HG03103 (cell line): ENCODE measurements around the gene DIAPH2.

Experiments
- ATAC-seq: cut with Tn5 transposase; IDR thresholded peaks from one replicate; pipeline ENCODE4 v1.9.1; 2021; ENCODE audit warnings: low read depth; ENCODE audit not compliant: unreplicated experiment

Gene DIAPH2

DNA sequence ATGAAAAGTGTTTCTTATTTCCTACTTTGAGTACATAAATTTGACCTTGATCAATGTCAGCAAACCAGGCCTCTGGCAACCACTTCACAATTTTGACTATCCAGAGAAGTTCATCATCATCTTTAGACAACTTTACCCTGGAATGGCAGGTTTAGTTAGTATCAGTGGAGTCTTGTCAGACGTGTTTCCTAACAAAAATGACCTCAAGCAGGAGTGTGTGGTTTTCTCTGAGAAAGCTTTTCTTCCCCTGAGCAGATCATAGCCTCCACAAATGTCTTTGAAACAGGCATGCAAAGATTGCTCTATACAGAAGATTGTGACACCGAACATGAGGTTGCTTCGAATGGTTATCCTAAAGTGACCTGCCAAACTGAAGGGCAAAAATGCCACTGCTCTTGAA, 841.3 kb downstream of the DIAPH2 start:
- no peak for ATAC-seq

DNA sequence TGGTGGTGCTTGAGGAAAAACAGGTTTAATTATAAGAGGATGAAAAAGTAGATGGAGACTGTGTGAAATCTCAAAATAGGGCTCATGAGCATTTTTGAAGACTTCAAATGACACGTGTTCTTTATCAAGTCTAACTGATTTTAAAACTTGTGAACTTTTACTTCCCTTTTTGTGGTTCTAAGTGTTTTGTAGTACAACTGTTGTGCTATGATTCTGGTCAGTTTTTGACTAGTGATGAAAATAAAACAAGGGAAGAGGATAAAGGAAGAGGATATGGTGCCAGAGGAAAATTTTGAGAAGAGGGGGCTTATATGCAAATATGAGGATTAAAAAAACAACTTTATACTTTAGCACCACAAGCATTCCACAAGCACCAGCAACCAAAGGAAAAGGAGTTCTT, 843.1 kb downstream of the DIAPH2 start:
- no peak for ATAC-seq

DNA sequence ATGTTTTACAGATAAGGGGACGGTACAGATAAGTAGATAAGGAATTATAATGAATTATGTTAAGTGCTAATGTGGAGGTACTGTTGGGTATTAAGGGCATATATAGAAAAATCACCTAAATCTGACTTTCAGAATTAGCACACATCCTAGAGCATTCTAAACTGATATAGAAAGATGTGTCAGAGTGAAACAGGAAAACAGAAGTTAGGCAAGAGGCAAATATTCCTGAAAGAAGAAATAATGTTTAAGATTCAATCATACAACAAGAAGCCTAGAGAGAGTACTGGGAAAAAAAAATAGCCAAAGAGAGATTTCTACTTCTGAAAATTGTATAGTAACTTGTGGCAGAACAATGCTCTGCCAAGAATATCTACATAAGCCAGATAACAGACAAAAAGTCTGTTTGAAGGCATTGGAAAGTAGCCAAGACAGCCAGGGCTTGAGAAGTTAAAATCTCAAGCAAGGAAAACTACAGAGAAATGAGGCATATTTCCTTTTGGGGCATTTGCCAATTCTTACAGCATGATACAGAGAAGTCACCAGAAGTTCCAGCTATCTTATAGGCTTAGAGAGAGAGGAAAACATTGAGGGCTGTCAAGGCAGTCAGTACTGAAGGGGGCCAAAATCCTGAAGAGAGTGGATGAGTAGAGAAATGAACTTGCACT, 845.0 kb downstream of the DIAPH2 start:
- no peak for ATAC-seq

DNA sequence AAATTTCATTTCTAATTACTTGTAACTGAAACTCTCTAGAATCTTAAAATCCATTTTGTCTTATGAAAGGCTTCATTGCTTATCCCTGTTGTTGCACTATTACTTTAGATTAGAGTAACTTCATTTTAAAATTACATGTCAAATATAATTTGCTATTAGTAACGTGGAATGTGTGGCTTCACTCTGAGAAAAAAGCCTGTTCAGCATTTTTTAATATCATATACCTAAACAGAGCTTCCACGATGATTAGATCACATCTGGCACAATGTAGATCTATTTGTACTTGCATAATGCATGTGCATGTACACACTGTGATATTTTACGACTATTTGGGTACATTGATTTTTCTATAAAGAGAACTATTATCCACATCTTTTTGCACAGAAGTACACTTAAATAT, 847.2 kb downstream of the DIAPH2 start:
- no peak for ATAC-seq

DNA sequence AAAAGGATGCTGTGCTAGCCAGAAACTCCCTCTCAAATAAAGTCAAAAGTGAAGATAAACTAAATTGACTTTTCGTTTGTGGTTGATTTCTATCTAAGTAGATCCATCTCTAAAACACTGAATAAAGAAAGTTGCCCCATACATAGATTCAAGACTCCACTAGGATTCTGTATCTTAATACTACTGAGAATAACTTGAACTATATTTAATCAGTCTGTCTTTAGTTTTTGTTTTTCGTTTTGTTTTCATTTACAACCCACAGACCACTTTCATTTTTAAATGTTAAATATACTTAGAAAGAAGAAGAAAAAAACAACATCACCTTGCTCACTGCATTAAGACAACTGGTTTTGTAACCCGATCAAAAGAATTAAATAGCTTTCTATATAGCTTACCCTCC, 854.1 kb downstream of the DIAPH2 start:
- no peak for ATAC-seq

DNA sequence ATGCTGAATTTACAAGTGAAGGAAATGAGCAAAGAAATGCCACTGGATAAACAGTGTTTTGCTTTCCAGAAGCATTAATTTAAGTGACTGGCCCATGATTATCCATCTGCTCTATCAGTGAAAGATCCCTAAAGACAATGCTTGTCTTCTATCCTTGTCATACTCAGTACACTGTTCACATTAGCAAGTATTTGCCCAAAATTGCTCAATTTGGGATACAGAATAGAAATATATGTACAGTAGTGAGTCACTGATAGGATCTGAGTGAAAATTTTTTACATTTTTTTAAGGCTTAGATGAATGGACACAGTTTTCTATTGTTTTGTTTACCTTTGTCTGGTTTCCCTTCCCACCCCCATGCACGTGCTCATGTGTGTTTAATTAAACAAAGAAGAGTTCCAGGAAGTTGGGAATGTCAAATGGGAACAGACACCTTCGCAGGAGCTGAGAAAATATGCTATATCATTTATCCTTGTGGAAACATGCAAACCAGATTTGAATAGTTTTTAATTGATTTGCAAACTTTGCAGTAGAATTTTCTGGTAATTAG, 855.4 kb downstream of the DIAPH2 start:
- ATAC-seq: no peak

DNA sequence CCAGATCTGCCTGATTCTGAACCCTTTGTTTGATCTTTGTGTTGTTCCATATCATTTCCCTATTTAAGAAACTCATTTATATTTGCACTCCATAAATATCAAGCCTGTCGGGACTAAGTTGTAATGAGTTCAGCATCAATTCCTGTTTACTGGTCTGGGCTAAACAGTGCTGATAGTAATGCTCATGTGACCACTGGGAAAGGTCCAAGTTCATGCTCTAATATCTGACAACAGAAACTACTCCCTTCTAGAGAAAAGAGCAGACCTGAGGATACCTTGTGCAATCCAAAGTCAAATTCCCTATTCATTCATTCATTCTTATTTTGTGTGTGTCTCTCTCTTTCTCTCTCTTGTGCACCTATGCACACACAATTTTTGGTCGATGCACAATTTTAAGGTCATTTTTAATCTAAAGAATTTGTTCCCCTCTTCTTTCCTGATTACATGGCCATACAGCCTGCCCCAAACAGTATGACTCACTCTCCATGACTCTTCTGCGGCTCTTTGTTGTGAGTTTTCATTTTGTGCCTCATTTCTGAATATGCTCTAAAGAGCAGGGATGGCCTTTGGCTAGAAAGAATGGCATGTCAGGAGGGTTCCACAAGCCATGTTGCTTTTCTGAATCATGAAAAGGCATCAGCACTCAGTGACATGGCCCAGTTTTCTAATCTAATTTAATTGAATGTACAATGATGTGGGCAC, 863.4 kb downstream of the DIAPH2 start:
- no peak for ATAC-seq

DNA sequence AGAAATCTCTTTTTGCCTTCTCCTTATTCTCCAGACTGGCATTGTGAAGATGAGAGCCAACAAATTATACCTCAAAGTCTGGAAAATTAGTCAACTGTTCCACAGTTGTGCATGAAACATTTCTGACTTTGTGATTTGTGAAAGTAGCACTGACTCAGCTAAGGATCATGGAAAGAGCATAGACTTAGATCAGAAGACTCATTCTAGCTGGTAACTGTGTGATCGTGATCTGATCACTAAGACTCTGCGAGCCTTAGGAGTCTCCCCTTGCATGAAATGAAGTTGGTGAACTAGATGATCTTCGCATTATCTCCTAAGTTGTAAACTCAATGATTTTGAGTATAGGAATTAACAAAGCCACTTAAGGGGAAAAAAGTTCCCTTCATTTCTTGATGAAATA, 867.2 kb downstream of the DIAPH2 start:
- ATAC-seq: no peak

DNA sequence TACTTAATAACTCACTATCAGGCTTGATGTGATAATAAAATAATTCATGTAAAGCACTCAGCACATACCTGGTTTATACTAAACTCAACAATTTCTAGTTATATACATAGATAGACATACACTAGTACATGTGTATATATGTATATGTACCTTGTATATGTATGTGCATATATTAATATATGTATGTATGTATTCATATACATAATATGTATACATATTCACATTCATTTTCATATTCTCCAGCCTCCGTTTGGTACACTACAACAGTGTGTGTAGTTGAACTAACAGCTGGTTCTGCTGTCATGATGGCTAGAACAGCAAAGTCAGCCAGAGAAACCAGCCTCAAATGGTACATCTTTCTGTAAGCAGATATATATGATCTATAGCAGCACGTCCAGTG, 869.2 kb downstream of the DIAPH2 start:
- no peak for ATAC-seq

DNA sequence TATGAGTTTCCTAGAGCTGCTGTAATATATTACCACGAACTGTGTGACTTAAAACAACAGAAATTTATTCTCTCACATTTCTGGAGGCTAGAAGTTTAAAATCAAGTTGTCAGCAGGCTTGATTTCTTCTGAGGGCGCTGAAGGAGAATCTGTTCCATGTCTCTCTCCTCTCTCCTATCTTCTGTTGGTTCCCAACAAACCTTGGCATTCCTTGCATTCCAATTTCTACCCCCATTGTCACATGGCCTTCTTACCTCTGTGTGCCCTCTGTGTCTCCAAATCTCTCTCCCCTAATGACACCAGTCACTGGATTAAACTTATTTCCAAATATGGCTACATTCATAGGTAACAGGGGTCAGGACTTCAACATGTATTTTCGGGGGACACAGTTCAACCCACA, 871.7 kb downstream of the DIAPH2 start:
- no peak for ATAC-seq

DNA sequence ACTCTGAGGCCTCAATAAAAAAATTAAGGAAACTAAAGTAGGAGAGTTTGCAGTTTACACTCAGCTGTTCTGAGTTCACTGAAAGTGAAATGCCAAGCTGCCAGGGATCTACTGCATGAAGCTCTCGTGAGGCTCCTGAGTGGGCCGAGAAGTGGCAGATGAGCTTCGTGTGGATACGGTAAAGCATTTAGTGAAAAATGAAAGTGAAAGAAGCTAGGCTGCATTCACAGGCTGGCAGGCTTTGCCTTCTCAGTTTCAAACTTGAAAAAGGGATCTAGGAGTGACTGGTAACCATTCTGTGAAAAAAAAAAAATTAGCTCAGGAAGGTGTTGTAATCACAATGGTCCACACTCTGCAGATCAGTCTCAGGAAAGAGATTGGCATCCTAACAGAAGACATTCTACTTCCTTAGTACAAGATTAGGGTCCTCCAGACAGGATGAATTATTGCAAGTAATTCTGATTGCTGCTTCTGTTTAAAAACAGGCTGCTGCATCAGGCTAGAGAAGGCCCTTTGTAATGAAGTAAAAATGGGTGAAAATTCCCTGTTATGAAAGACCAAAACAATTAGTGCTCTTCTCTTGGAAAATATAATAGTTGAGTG, 879.0 kb downstream of the DIAPH2 start:
- ATAC-seq: peak; percentile 95

DNA sequence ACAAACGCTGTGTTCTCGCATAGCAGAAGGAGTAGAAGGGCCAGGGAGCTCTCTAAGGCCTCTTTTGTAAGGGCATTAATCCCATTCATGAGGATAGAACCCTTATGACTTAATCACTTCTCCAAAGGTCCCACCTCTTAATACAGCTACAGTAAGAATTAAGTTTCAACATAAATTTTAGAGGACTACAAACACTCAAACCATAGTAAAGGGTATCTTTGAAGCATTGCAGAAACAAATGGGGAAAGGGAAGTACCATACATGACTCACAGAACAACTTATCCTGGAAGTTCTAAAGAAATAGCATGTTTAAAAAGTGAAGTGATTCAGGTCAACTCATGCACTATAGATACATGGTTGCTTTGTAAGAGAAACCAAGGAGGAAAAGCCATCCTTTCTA, 879.9 kb downstream of the DIAPH2 start:
- ATAC-seq: no peak

DNA sequence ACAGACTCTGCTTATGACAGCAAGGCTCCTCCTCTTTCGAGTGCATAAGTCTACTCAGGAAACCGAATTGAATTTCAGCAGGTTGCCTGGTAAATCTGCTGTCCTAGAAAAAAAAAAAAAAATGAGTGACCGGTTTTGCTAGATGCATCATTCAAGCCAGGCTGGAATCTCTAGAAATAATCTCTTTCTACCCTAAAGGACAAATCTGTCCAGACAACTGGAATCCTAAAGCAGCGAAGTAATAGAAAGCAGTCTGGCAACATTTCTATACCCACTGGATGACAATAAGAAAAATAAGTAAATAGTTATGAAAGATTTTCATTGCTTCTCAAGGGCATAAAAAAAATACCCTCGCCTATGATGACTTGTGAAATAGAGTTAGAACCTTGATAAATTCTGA, 902.5 kb downstream of the DIAPH2 start:
- ATAC-seq: no peak

DNA sequence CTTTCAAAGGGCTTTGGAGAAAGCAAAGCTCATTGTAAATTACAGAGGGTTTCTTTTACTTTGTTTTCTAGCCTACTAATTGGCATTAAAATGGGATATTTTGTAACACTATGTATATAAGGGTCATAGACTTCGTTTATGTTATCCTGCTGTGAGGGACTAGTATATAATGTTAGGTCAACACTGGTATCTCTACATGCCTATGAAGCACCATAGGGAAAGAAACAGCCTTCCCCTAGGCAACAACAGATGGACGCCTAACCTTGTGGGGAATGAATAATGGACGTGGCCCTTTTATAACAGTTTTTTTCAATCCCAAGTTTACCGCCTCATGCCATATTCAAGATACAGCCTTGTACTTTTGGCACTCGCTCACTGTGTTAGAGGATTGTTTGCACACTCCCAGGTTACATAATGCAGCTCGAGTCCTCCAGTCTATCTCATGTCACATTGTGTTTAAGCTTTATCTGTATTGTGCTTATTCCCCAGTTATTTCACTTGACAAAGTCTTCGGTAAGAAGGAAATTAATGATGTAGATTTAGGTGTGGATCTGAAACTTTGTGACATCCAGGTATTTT, 910.1 kb downstream of the DIAPH2 start:
- no peak for ATAC-seq

DNA sequence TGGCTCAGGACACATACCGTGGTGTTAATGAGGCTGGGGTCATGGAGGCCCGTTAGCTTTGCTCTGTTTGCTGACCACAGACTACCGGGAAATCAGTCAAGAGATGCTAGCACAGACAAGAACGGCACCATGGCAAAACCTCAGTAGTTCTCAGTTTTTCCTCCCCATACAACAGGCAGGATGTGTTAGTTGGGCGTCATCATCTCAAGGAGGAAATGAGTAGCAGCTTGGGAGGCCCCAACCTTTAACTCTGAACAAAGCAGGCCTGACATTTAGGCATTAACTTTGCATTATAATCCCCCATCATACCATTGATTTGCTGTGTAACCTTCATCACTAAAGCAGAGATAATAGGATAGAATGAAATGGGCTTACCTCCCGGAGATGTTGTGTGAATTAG, 913.3 kb downstream of the DIAPH2 start:
- no peak for ATAC-seq

DNA sequence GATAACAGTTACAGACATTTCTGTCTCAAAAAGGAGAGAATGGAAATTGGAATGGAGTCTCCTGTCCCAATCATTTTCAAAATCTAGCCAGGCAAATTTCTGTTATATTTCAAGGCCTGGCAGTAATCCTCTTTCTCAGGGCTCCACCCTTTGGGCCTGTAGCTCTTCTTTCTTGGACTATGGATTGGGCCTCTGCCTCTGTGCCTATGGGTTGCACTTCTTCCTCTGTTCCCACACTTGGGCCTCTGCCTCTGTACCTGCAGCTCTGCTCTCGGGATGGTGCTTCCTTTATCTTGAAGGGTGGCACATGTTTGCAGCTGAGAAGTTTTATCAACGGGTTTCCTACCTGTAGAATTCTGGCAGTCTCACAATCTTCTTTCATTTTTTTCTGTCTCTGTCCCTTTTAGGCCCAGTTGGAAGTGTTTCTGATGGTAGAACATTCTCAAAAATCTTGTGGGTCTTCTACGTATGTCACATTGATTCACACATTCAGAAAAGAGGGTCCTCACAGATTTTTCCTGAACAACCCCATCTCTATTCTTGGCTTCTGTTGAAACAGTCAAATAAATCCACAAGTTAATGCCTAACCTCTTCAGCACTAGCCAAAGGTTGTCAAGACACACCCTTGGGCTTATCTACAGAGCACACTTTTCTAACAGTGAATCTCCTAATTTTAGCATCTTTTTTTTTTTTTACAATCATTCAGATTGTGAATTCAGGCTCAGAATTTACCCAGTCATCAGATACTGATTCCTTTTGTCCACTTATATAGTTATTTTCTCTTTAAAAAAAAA, 918.0 kb downstream of the DIAPH2 start:
- ATAC-seq: no peak

DNA sequence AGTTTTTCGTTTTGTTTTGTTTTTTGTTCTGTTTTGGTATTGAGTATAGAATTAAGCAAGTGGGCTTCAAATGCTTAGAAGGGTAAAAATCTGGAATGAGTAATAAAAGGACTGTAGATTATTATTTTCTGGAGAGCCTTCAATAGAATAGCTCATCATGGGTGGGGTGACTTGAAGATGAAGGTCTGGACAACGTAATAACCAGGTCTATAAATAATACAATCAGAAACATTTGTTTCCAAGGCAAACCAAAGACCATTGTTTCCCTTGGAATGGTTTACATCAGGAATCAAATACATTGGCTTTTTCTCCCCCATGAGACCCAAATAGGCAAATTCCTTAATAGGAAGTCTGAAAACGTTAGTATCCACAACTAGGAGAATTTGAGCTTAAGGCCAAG, 920.6 kb downstream of the DIAPH2 start:
- ATAC-seq: no peak

DNA sequence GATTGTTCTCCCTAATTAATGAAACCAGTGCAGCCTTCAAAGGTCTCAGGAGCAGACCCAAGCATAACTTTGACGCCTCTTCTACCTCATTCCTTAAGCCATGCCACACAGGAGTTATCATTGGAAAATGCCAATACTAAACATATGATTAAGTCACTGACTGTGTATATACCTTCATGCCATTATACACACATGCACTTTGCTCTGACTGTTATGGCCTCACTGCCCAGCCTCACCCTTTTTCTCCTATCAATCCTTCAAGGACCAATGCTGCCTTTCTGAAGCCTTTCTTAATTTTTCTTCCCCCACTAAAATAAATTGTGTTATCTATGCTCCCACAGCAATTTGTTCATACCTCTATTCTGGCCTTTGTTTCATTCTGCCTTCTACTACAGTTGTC, 924.7 kb downstream of the DIAPH2 start:
- no peak for ATAC-seq

DNA sequence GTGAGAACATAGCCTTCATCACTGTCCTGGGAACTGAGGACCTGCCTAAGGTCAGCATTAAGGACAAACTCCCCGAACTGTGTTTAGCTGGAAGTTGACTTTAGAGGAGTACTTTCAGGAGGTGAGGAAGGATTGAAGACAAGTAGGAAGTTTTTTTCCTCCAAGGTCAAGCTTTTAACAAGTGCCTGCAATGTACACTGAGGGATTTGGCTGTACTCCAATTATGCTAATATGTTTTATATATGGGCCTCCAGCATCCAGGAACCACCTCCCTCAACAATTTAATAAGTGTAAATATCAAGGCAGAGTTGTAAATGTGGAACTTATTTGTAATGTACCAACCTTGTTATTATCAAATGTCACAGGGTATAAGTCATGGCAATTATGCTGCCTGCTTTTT, 925.3 kb downstream of the DIAPH2 start:
- ATAC-seq: no peak

DNA sequence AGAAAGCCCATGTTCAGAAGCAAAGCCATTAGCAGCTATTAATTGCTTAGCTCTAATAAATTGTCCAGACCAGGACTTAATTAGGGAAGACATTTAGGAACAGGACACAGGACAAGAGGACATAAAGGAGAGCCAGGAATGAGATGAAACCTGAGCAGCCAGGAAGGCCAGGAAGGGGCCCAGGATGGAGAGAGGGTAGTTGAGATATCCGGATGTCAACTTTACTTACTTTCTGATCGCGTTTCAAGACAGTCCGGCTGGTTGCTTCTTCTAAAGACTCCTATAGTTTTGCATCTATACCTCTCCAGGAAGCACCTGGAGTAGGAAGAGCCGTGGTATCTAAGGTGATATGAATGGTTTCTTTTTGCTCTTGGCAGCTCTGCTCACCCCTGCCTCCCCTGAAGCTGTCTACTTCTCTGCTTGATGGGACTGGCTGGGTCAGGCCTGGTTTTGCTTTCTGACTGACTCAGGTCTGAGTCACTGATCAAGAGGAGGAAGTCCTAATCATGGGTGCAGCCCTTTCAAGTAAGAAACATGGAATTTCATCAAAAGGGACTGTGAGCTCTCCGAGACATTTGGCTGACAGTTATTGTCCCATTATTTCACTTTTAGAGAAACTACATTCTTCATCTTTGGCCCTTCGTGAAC, 932.4 kb downstream of the DIAPH2 start:
- peak; percentile 97 for ATAC-seq
